HepG2 (cell line): ENCODE data around the gene HADH. TPM values are rescaled to one million over a fixed set of nuclear protein-coding genes. Genes with fewer than 3 reads are reported as not detected.

Experiments used
- BHLHE40 ChIP-seq: IDR thresholded peaks from 2 replicates; pipeline ENCODE4 v1.6.1; 2011; ENCODE audit warnings: low read length, improper control_type of control experiment
- CEBPZ ChIP-seq: IDR thresholded peaks from 2 replicates; pipeline ENCODE4 v1.6.1; 2012; ENCODE audit warnings: low read length, improper control_type of control experiment
- FOXC1 ChIP-seq: sonication (generic); formaldehyde crosslinking; IDR thresholded peaks from 2 replicates; pipeline ENCODE4 v1.8.0; 2022; ENCODE audit warnings: mild to moderate bottlenecking, missing genetic modification reagents, borderline replicate concordance
- GLI4 ChIP-seq: sonication (generic); formaldehyde crosslinking; IDR thresholded peaks from 2 replicates; pipeline ENCODE4 v1.5.1; 2020; ENCODE audit warnings: missing genetic modification reagents, mild to moderate bottlenecking, moderate library complexity, borderline replicate concordance
- HNF1B ChIP-seq: sonication (generic); formaldehyde crosslinking; IDR thresholded peaks from 2 replicates; pipeline ENCODE4 v1.5.1; 2020; ENCODE audit warnings: mild to moderate bottlenecking, moderate library complexity, missing genetic modification reagents
- KAT7 ChIP-seq: IDR thresholded peaks from 2 replicates; pipeline ENCODE4 v1.6.1; 2018; ENCODE audit warnings: borderline replicate concordance, missing compliant biosample characterization
- MBNL3 ChIP-seq: fragments of 250-450 bp; sonication (Bioruptor Pico); conservative IDR thresholded peaks from 2 replicates; pipeline ENCODE4 v1.8.0; 2022; ENCODE audit warnings: mild to moderate bottlenecking, inconsistent platforms
- MED1 ChIP-seq: sonication (generic); formaldehyde crosslinking; IDR thresholded peaks from 2 replicates; pipeline ENCODE4 v1.4.0; 2020; ENCODE audit warnings: missing genetic modification reagents
- NONO ChIP-seq, 2 experiments: fragments of 450-650 bp in 1 of 2; sonication (generic) in 1 of 2; formaldehyde crosslinking in 1 of 2; IDR thresholded peaks in 1 of 2; conservative IDR thresholded peaks in 1 of 2; 2 replicates each; pipeline versions ENCODE4 v1.6.1 to v1.8.0; 2017 to 2022; ENCODE audit warnings: mild to moderate bottlenecking in 1 of 2, missing genetic modification reagents in 1 of 2, moderate library complexity in 1 of 2
- NR2F2 ChIP-seq: IDR thresholded peaks from 2 replicates; pipeline ENCODE4 v1.6.1; 2012; ENCODE audit warnings: low read depth, inconsistent platforms, borderline replicate concordance
- PHF20 ChIP-seq: sonication (generic); formaldehyde crosslinking; IDR thresholded peaks from 2 replicates; pipeline ENCODE4 v1.5.0; 2020; ENCODE audit warnings: mild to moderate bottlenecking, missing genetic modification reagents
- RBFOX2 ChIP-seq: fragments of 200-400 bp; formaldehyde crosslinking; IDR thresholded peaks from 2 replicates; pipeline ENCODE4 v1.6.1; 2017; ENCODE audit warnings: low read depth, mild to moderate bottlenecking, low read length
- SCMH1 ChIP-seq: sonication (generic); formaldehyde crosslinking; IDR thresholded peaks from 2 replicates; pipeline ENCODE4 v1.9.0; 2021; ENCODE audit warnings: missing genetic modification reagents, mild to moderate bottlenecking, borderline replicate concordance
- TEAD3 ChIP-seq: optimal IDR thresholded peaks from 2 replicates; pipeline ENCODE3; 2016; ENCODE audit warnings: borderline replicate concordance
- TGIF2 ChIP-seq: IDR thresholded peaks from 2 replicates; pipeline ENCODE4 v1.6.1; 2016; ENCODE audit warnings: control low read depth, missing compliant biosample characterization
- ZFP62 ChIP-seq: sonication (generic); formaldehyde crosslinking; IDR thresholded peaks from 2 replicates; pipeline ENCODE4 v1.4.0; 2020; ENCODE audit warnings: missing genetic modification reagents
- ZFYVE20 ChIP-seq: sonication (generic); formaldehyde crosslinking; IDR thresholded peaks from 2 replicates; pipeline ENCODE4 v1.8.0; 2023; ENCODE audit warnings: low read depth, mild to moderate bottlenecking, moderate library complexity, missing genetic modification reagents, borderline replicate concordance
- ZNF234 ChIP-seq: sonication (generic); formaldehyde crosslinking; conservative IDR thresholded peaks from 2 replicates; pipeline ENCODE4 v1.5.1; 2020; ENCODE audit warnings: mild to moderate bottlenecking, missing genetic modification reagents
- ZNF274 ChIP-seq: sonication (generic); formaldehyde crosslinking; IDR thresholded peaks from 2 replicates; pipeline ENCODE4 v1.5.1; 2020; ENCODE audit warnings: mild to moderate bottlenecking, missing genetic modification reagents
- ZNF431 ChIP-seq: sonication (generic); formaldehyde crosslinking; IDR thresholded peaks from 2 replicates; pipeline ENCODE4 v1.9.0; 2022; ENCODE audit warnings: missing genetic modification reagents, low read depth, mild to moderate bottlenecking, borderline replicate concordance
- ZNF563 ChIP-seq: sonication (generic); formaldehyde crosslinking; IDR thresholded peaks from 2 replicates; pipeline ENCODE4 v1.8.0; 2022; ENCODE audit warnings: mild to moderate bottlenecking, moderate library complexity, missing genetic modification reagents
- ZNF703 ChIP-seq: sonication (generic); formaldehyde crosslinking; IDR thresholded peaks from 2 replicates; pipeline ENCODE4 v1.5.1; 2020; ENCODE audit warnings: missing genetic modification reagents, mild to moderate bottlenecking, moderate library complexity, borderline replicate concordance
- polyA plus RNA-seq, 8 experiments: library from polyadenylated mRNA; depleted of rRNA in 3 of 8; stranded (reverse) in 7 of 8; unstranded in 1 of 8; fragments of >200 nt; fragmentation: Illumina TruSeq in 4 of 8; extraction: Trizol in 4 of 8; gene quantifications; 2 replicates each; pipeline versions ENCODE4 v1.2.1 to v1.2.3, GENCODE V29; 2011 to 2016; ENCODE audit warnings: low read depth in 4 of 8, missing spikeins in 1 of 8, mixed read lengths in 1 of 8; ENCODE audit not compliant: insufficient read depth in 1 of 8
- total RNA-seq, 5 experiments: library from RNA; depleted of rRNA; stranded (reverse); fragments of >200 nt; fragmentation: Illumina TruSeq; extraction: Trizol; gene quantifications; 2 replicates each; pipeline ENCODE4 v1.2.3, GENCODE V29; 2016; ENCODE audit warnings: low read depth in 1 of 5
- TF ChIP-seq, protein P1 (sequence below): sonication (generic); formaldehyde crosslinking; IDR thresholded peaks from 2 replicates; pipeline ENCODE4 v1.8.1; 2023; ENCODE audit warnings: mild to moderate bottlenecking, inconsistent platforms, moderate library complexity, missing genetic modification reagents, borderline replicate concordance

Gene HADH
- total and polyA plus RNA-seq, 2 of the 13 experiments (the other 11 are each of a cell fraction or from before 2014, with no cell fraction given): 29.6 to 33.9 TPM

DNA sequence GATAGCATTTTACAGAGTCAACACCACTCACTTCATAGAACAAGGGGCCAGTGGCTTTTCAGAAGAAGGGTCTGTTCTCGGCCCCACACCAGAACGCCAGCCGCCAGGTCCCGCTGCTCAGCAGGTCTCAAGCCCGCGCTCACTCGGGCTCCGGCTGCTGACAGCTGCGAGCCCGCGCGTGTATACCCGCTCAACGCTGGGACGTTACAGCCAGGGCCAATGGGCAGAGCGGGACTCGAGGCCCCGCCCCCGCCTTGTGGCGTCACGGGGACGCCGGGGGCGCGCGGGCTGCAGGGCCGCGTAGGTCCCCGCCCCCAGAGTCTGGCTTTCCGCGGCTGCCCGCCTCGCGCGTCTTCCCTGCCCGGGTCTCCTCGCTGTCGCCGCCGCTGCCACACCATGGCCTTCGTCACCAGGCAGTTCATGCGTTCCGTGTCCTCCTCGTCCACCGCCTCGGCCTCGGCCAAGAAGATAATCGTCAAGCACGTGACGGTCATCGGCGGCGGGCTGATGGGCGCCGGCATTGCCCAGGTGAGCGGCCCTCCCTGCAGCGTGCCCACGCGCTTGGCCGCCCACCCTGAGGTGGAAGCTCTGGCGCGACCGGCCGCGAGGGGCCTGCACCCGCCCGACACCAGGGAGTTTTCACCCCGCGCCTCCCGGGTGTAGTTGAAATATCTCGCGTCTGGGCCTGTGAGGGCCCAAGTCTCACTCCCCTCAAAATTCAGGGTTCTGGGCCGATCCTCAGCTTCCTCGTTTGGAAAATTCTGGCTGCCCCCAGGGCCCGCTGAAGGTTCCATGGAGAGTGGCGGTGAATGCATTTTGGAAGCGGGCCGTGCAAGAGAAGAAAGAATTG lies at the start of gene HADH (continued):
- TF ChIP-seq ZNF563 (CRISPR knock-in tag) (peak; percentile 95), HNF1B (CRISPR knock-in tag) (0 out of 2 replicates have a peak, but pooled peaks have one; percentile 16), FOXC1 (CRISPR knock-in tag) (no peak), MBNL3 (no peak), SCMH1 (CRISPR knock-in tag) (no peak), MED1 (CRISPR knock-in tag) (peak; percentile 48), NR2F2 (no peak), GLI4 (CRISPR knock-in tag) (no peak), ZNF431 (CRISPR knock-in tag) (0 out of 2 replicates have a peak, but pooled peaks have one; percentile 27), ZFP62 (CRISPR knock-in tag) (no peak), ZNF274 (CRISPR knock-in tag) (peak; percentile 98), CEBPZ (no peak), RBFOX2 (peak; percentile 91), ZFYVE20 (CRISPR knock-in tag) (no peak), PHF20 (CRISPR knock-in tag) (no peak; the same call in 1 of the 2 replicates), TEAD3 (CRISPR knock-in tag) (peak; percentile 43), ZNF234 (CRISPR knock-in tag) (peak; percentile 87), BHLHE40 (peak; percentile 47; the same call in 1 of the 2 replicates), KAT7 (peak; percentile 83; the same call in 1 of the 2 replicates), TGIF2 (CRISPR knock-in tag) (peak; percentile 97), ZNF703 (peak; percentile 60; the same call in 1 of the 2 replicates), NONO (IDR thresholded peaks at IDR 0.05) (no peak), NONO (CRISPR knock-in tag; conservative IDR thresholded peaks at IDR 0.05) (peak; percentile 75)
- TF ChIP-seq, protein P1, sequence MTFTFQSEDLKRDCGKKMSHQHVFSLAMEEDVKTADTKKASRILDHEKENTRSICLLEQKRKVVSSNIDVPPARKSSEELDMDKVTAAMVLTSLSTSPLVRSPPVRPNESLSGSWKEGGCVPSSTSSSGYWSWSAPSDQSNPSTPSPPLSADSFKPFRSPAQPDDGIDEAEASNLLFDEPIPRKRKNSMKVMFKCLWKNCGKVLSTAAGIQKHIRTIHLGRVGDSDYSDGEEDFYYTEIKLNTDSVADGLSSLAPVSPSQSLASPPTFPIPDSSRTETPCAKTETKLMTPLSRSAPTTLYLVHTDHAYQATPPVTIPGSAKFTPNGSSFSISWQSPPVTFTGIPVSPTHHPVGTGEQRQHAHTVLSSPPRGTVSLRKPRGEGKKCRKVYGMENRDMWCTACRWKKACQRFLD (CRISPR knock-in tag): 0 out of 2 replicates have a peak, but pooled peaks have one; percentile 53
